Astrocyte (in vitro differentiated cells and primary cell): ENCODE data around the gene CLTC.

Experiments
- CTCF ChIP-seq: IDR thresholded peaks from 2 replicates; pipeline ENCODE4 v1.5.1; 2011; ENCODE audit warnings: low read depth, mild to moderate bottlenecking, inconsistent platforms, low read length, moderate library complexity; ENCODE audit not compliant: insufficient read depth
- EZH2 ChIP-seq: IDR thresholded peaks from 2 replicates; pipeline ENCODE4 v1.6.1; 2012; ENCODE audit warnings: mild to moderate bottlenecking, low read length, inconsistent platforms; ENCODE audit not compliant: insufficient read depth

DNA sequence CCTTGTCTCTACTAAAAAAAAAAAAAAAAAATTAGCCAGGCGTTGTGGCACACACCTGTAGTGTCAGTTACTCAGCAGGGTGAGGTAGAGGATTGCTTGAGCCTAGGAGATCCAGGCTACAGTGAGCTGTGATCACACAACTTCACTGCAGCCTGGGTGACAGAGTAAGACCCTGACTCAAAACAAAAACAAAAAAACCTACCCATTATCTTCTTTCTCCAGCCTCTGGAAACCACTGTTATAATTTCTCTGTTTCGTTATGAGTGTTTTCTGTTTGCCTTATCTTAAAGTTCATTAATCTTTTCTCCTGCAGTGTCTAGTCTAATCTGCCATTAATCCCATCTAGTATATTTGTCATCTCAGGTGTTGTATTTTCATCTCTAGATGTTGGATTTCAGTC, 18.6 kb upstream of the CLTC start:
- TF ChIP-seq CTCF, result no peak
- no peak for TF ChIP-seq EZH2
